HG02678 (cell line): ENCODE measurements around the gene SLC23A2.
"Not testable (repeated sequence)": the region's sequence is repeated elsewhere in the genome, so short reads cannot be mapped to it uniquely, and the experiment has no call there.

Source experiments
- ATAC-seq: cut with Tn5 transposase; IDR thresholded peaks from one replicate; pipeline ENCODE4 v1.9.1; 2021; ENCODE audit warnings: mild to moderate bottlenecking, moderate library complexity; ENCODE audit not compliant: unreplicated experiment

Gene SLC23A2

GRCh38 chr20:4853757-4854560 lies 147.4 kb downstream of the SLC23A2 start:
- no peak for ATAC-seq

- ATAC-seq, result no peak
These were observed 148.3 kb downstream of the SLC23A2 start for GRCh38 chr20:4853004-4853403.

- no peak for ATAC-seq
These were observed 150.3 kb downstream of the SLC23A2 start for GRCh38 chr20:4850960-4851359.

- ATAC-seq, result not testable (repeated sequence)
These were observed 152.5 kb downstream of the SLC23A2 start for GRCh38 chr20:4848829-4849228.

- no peak for ATAC-seq
These were observed 153.3 kb downstream of the SLC23A2 start for GRCh38 chr20:4848041-4848440.

- ATAC-seq, result no peak
These were observed 154.5 kb downstream of the SLC23A2 start for GRCh38 chr20:4846821-4847220.

GRCh38 chr20:4844751-4845465 lies 156.4 kb downstream of the SLC23A2 start:
- ATAC-seq, result no peak

- no peak for ATAC-seq
These were observed 157.0 kb downstream of the SLC23A2 start for GRCh38 chr20:4844325-4844724.

- ATAC-seq, result no peak
These were observed 160.5 kb downstream of the SLC23A2 start for GRCh38 chr20:4840801-4841200.

- ATAC-seq, result no peak
These were observed 162.8 kb downstream of the SLC23A2 start for GRCh38 chr20:4838526-4838925.

- ATAC-seq, result no peak
These were observed 163.6 kb downstream of the SLC23A2 start for GRCh38 chr20:4837760-4838159.

- ATAC-seq, result no peak
These were observed 164.4 kb downstream of the SLC23A2 start for GRCh38 chr20:4836935-4837334.

- no peak for ATAC-seq
These were observed 164.8 kb downstream of the SLC23A2 start for GRCh38 chr20:4836473-4836872.

- ATAC-seq, result no peak
These were observed 165.8 kb downstream of the SLC23A2 start for GRCh38 chr20:4835244-4836177.

- no peak for ATAC-seq
These were observed 168.1 kb downstream of the SLC23A2 start for GRCh38 chr20:4833074-4833728.

GRCh38 chr20:4832469-4832868 lies 168.8 kb downstream of the SLC23A2 start:
- ATAC-seq, result no peak

- ATAC-seq, result no peak
These were observed 170.6 kb downstream of the SLC23A2 start for GRCh38 chr20:4830696-4831095.

GRCh38 chr20:4830259-4830658 lies 171.1 kb downstream of the SLC23A2 start:
- ATAC-seq, result no peak

GRCh38 chr20:4829514-4830215 lies 171.6 kb downstream of the SLC23A2 start:
- ATAC-seq, result no peak
